Measurements from ENCODE around the gene GRM7. TPM values are rescaled to one million over a fixed set of nuclear protein-coding genes. Genes with fewer than 3 reads are reported as not detected.
A peak's percentile ranks its signal among the peaks of the same experiment; 100 is the strongest.

Gene GRM7
- total RNA-seq, 1 experiment from 2014 or later, result not detected

DNA sequence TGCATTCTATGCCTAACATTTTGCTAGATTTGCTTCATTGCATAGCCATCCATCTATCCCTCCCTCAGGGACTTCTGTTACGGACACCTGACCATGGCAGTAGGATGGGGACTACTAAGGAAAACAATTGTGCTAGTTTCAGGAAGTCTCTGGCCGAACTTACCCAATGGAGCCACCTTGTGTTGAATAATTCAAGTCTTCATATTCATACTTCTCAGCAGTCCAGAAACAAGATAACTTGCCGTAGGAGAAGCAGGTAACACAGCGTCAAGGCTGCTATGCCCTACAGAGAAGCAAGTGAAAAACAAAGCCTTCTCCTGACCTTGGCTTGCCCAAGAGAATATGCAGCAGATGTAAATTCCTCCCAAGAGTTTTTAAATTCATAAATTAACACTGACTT lies 685.3 kb downstream of the GRM7 start:
- no peak overlapping the region for H3K27ac ChIP-seq (ENCODE audit: low read depth, low read length, poor library complexity, severe bottlenecking)
- TF ChIP-seq, protein P1, sequence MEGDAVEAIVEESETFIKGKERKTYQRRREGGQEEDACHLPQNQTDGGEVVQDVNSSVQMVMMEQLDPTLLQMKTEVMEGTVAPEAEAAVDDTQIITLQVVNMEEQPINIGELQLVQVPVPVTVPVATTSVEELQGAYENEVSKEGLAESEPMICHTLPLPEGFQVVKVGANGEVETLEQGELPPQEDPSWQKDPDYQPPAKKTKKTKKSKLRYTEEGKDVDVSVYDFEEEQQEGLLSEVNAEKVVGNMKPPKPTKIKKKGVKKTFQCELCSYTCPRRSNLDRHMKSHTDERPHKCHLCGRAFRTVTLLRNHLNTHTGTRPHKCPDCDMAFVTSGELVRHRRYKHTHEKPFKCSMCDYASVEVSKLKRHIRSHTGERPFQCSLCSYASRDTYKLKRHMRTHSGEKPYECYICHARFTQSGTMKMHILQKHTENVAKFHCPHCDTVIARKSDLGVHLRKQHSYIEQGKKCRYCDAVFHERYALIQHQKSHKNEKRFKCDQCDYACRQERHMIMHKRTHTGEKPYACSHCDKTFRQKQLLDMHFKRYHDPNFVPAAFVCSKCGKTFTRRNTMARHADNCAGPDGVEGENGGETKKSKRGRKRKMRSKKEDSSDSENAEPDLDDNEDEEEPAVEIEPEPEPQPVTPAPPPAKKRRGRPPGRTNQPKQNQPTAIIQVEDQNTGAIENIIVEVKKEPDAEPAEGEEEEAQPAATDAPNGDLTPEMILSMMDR (conservative IDR thresholded peaks at IDR 0.05; ENCODE audit: low read depth, low read length), result peak; percentile 39
- no peak for TF ChIP-seq EZH2 (IDR thresholded peaks at IDR 0.05; ENCODE audit: borderline replicate concordance, low read depth, low read length, poor library complexity, severe bottlenecking)
- no peaks in the 10 kb centered on the region for H3K9me3 ChIP-seq (ENCODE audit: low read depth, low read length, poor library complexity, severe bottlenecking)
- no TSS peak for BruUV-seq (replicated peaks)
- H3K27me3 ChIP-seq (replicated peaks; ENCODE audit: insufficient read depth, low read depth, low read length, poor library complexity), result no peaks in the 10 kb centered on the region
- peak; percentile 37 for DNase-seq (ENCODE audit: low spot score)
- no peaks in the 10 kb centered on the region for H3K36me3 ChIP-seq (ENCODE audit: insufficient read depth, low read length, poor library complexity, severe bottlenecking)
- ChIA-PET POLR2A (ENCODE audit: low non-redundant PET) (no interaction called here), CTCF (no interaction called here)
- no peak overlapping the region for H3K4me3 ChIP-seq (ENCODE audit: low read depth, low read length, poor library complexity, severe bottlenecking)
- no peaks in the 10 kb centered on the region for H3K4me1 ChIP-seq (ENCODE audit: insufficient read depth, low read length, poor library complexity, severe bottlenecking)
- intact Hi-C loops (cut with micrococcal nuclease; ENCODE audit: unreplicated experiment), result loop anchor here (10.0 kb wide), 1 partner anchor 261 kb away; no protein-coding TSS in a partner anchor

DNA sequence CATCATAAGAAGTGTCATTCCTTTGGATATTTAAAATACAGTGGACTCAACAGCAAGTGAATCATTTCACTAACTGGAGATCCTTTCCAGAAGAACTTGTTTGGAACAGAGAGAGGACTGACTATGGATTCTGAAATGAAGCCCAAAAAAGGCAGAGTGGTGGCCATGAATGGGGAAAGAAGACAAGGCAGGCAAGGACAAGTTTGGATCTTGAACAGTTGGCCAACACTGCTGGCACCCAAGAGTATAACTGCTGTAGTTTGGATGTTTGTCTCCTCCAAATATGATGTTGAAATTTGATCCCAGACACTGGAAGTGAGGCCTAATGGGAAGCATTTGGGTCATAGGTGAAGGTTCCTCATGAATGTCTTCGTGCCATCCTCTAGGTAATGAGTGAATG lies 686.9 kb downstream of the GRM7 start:
- ChIA-PET POLR2A (ENCODE audit: low non-redundant PET) (interaction anchor here (0.6 kb wide), 1 partner anchor 356 kb away, joined by 23 read pairs; no protein-coding TSS in a partner anchor), CTCF (no interaction called here)
- TF ChIP-seq, protein P1 (conservative IDR thresholded peaks at IDR 0.05; ENCODE audit: low read depth, low read length), result no peak
- no peak for TF ChIP-seq EZH2 (IDR thresholded peaks at IDR 0.05; ENCODE audit: borderline replicate concordance, low read depth, low read length, poor library complexity, severe bottlenecking)
- intact Hi-C loops (cut with micrococcal nuclease; ENCODE audit: unreplicated experiment), result loop anchor here (10.0 kb wide), 1 partner anchor 263 kb away; no protein-coding TSS in a partner anchor
- BruUV-seq (replicated peaks), result no TSS peak
- no peaks in the 10 kb centered on the region for H3K36me3 ChIP-seq (ENCODE audit: insufficient read depth, low read length, poor library complexity, severe bottlenecking)
- no peak overlapping the region for H3K4me3 ChIP-seq (ENCODE audit: low read depth, low read length, poor library complexity, severe bottlenecking)
- peaks cover 5% of the 10 kb centered on the region for H3K9me3 ChIP-seq (ENCODE audit: low read depth, low read length, poor library complexity, severe bottlenecking)
- H3K27me3 ChIP-seq (replicated peaks; ENCODE audit: insufficient read depth, low read depth, low read length, poor library complexity), result no peaks in the 10 kb centered on the region
- no peak for DNase-seq (ENCODE audit: low spot score)
- no peak overlapping the region for H3K27ac ChIP-seq (ENCODE audit: low read depth, low read length, poor library complexity, severe bottlenecking)
- H3K4me1 ChIP-seq (ENCODE audit: insufficient read depth, low read length, poor library complexity, severe bottlenecking), result no peaks in the 10 kb centered on the region

- ChIA-PET POLR2A (ENCODE audit: low non-redundant PET) (no interaction called here), CTCF (no interaction called here)
- no peak overlapping the region for H3K27ac ChIP-seq (ENCODE audit: low read depth, low read length, poor library complexity, severe bottlenecking)
- H3K4me3 ChIP-seq (ENCODE audit: low read depth, low read length, poor library complexity, severe bottlenecking), result no peak overlapping the region
- intact Hi-C loops (cut with micrococcal nuclease; ENCODE audit: unreplicated experiment), result no loop called here
- H3K9me3 ChIP-seq (ENCODE audit: low read depth, low read length, poor library complexity, severe bottlenecking), result no peaks in the 10 kb centered on the region
- H3K27me3 ChIP-seq (replicated peaks; ENCODE audit: insufficient read depth, low read depth, low read length, poor library complexity), result no peaks in the 10 kb centered on the region
- no peak for DNase-seq (ENCODE audit: low spot score)
- H3K4me1 ChIP-seq (ENCODE audit: insufficient read depth, low read length, poor library complexity, severe bottlenecking), result no peaks in the 10 kb centered on the region
- no peaks in the 10 kb centered on the region for H3K36me3 ChIP-seq (ENCODE audit: insufficient read depth, low read length, poor library complexity, severe bottlenecking)
- TF ChIP-seq, protein P1 (conservative IDR thresholded peaks at IDR 0.05; ENCODE audit: low read depth, low read length), result no peak
- TF ChIP-seq EZH2 (IDR thresholded peaks at IDR 0.05; ENCODE audit: borderline replicate concordance, low read depth, low read length, poor library complexity, severe bottlenecking), result no peak
- BruUV-seq (replicated peaks), result no TSS peak
Observed at GRCh38 chr3:7562892-7563291, 702.0 kb downstream of the GRM7 start.

All from A673 (cell line).